ENCODE measurements around the gene CNTNAP2.

Gene CNTNAP2

DNA sequence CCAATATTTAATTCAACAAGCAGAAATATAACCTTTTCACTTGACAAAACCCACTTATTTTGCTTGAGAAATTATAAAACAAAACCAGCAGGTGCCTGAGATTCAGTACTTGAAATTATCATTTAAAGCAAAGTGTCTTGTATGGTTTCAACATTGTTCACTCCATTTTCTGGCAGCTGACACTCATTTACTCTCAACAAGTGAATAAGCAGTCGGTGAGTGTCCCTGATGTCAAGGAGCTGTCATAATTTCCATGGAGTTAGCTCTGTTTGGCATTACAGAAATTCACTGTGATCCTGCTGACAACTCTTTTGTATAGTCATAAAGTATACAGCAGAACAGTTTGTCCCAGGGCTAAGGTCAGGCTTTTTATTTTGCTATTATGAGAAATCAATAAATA, 490.0 kb downstream of the CNTNAP2 start:
- Mint-ChIP-seq H3K4me3 (no peak overlapping the region), H3K27me3 (no peaks in the 10 kb centered on the region), H3K36me3 (no peaks in the 10 kb centered on the region), H3K27ac (no peak overlapping the region), H3K9me3 (ENCODE audit: low read depth) (peaks cover 3% of the 10 kb centered on the region), H3K4me1 (ENCODE audit: low read depth) (no peaks in the 10 kb centered on the region)

DNA sequence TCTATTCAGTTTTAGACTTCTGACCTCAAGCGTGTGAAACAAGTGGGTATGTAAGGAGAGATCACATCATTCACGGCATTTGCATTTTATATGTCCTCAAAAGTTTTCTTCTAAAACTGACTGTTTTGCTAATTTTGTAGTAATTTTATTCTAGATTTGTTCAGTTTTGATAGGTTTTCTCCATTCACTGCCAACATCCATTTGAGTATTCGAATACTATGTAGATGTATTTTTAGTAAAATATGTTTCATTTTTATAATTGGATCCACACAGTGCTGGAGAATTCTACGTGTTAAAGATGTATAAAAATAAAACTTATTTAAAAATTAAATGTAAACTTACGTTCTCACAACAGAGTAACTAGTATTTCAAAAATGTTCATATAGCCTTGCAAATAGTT, 503.0 kb downstream of the CNTNAP2 start:
- Mint-ChIP-seq H3K9me3 (ENCODE audit: low read depth) (peaks cover 4% of the 10 kb centered on the region), H3K4me3 (no peak overlapping the region), H3K36me3 (no peaks in the 10 kb centered on the region), H3K4me1 (ENCODE audit: low read depth) (no peaks in the 10 kb centered on the region), H3K27ac (no peak overlapping the region), H3K27me3 (no peaks in the 10 kb centered on the region)

DNA sequence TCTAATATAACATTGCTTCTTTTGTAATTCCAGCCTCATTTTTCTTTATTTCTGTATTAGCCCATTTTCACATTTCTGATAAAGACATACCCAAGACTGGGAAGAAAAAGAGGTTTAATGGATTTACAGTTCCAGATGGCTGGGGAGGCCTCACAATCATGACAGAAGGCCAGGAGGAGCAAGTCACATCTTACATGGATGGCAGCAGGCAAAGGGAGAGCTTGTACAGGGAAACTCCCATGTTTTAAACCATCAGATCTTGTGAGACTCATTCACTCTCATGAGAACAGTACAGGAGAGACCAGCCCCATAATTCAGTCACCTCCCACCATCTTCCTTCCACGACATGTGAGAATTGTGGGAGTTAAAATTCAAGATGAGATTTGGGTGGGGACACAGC, 510.3 kb downstream of the CNTNAP2 start:
- Mint-ChIP-seq H3K4me1 (ENCODE audit: low read depth) (no peaks in the 10 kb centered on the region), H3K27me3 (no peaks in the 10 kb centered on the region), H3K4me3 (no peak overlapping the region), H3K27ac (no peak overlapping the region), H3K9me3 (ENCODE audit: low read depth) (peaks cover 3% of the 10 kb centered on the region), H3K36me3 (no peaks in the 10 kb centered on the region)

DNA sequence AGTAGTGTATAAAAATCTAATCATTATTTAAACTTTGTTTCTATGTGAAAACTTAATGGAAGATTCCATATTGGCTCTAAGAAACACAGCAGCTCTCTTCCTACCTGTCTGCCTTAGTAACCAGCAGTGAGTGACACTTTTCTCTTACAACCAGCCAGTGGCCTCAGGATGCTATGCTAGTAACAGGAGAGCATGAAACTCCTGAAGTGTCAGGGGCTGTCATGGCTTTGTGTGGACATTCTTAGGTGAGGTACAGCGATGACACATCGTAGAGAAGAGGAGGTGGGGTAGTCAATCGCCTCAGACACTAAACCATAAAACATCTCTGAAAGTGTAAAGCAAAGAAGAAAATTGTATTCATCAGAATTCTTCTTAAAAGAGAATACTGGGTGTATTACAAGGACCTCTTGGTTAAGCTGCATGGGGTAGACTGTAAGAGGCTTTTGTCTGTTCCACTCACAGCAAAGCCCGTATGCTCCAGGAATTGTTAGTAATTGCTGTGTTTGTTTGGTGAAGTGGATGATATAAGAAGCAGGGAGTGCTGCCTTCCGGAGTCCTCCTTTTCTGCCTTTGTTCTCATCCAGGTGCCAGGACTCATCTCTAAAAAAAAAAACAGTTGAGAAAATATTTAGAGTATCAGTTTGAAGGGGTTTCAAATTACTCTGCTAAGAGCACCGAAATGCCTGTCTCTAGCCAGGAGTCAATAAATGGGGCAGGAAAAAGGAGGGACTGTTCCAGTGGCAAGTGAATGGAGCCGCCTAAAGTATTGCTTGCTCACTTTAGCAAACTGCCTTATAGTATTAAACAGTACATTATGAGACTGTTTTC, 518.8 kb downstream of the CNTNAP2 start:
- Mint-ChIP-seq H3K27me3 (no peaks in the 10 kb centered on the region), H3K27ac (no peak overlapping the region), H3K36me3 (no peaks in the 10 kb centered on the region), H3K4me1 (ENCODE audit: low read depth) (no peaks in the 10 kb centered on the region), H3K4me3 (no peak overlapping the region), H3K9me3 (ENCODE audit: low read depth) (no peaks in the 10 kb centered on the region)

DNA sequence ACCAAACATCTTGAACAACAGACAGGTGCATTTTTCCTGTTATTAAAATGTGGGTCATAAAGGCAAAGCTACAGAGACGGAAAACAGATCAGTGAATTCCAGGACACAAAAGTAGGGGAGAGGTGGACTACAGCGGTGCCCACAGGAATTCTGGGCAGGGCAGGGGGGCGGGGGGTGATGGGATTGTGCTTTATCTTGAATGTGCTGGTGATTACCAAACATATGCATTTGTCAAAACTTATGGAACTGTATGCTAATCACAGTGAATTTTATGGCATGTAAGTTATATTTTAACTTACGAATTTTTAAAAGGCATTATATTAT, 519.4 kb downstream of the CNTNAP2 start:
- Mint-ChIP-seq H3K36me3 (no peaks in the 10 kb centered on the region), H3K9me3 (ENCODE audit: low read depth) (no peaks in the 10 kb centered on the region), H3K27ac (no peak overlapping the region), H3K27me3 (no peaks in the 10 kb centered on the region), H3K4me1 (ENCODE audit: low read depth) (no peaks in the 10 kb centered on the region), H3K4me3 (no peak overlapping the region)

DNA sequence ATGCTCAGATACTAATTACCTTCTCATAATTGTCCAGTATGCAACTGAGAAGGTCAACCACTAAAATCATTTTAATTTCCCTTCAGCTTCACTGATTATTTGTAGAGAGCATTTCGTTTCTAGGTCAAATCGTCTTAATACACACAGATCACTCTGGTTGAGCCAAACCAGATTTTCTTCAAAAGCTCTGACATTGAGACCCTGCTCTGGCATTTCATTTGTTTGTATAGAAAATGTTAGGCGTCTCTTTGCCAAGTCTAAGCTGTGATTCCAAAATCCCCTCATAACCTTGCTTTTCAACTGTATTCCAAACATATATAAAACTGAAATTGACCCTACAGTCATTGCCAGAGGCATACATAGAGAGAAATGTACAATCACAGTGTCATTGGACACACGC, 520.0 kb downstream of the CNTNAP2 start:
- no peaks in the 10 kb centered on the region for H3K36me3 Mint-ChIP-seq
- no peak overlapping the region for H3K27ac Mint-ChIP-seq
- H3K4me1 Mint-ChIP-seq (ENCODE audit: low read depth) = no peaks in the 10 kb centered on the region

DNA sequence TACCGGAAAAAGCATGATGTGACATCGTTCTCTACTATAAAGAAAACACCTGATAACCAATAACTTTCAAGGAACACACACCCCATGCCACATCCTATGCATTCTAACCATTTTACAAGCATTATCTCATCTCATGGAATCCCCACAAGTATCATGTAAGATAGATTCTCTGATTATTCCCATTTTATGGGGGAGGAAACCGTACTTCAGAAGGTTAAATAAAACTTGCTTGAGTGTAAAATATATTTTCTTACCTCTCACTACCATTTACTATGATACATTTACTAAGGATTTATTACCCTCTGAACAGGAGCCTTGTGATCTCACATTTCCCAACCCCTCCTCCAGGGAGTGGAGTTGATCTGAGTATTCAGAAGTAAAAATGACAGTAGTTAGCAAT, 522.7 kb downstream of the CNTNAP2 start:
- Mint-ChIP-seq H3K27ac (no peak overlapping the region), H3K9me3 (ENCODE audit: low read depth) (peaks cover 4% of the 10 kb centered on the region), H3K36me3 (no peaks in the 10 kb centered on the region), H3K4me1 (ENCODE audit: low read depth) (no peaks in the 10 kb centered on the region), H3K27me3 (no peaks in the 10 kb centered on the region), H3K4me3 (no peak overlapping the region)

More for the DNA sequence above, 520.0 kb downstream of the CNTNAP2 start:
- no peaks in the 10 kb centered on the region for H3K27me3 Mint-ChIP-seq
- H3K4me3 Mint-ChIP-seq = no peak overlapping the region
- H3K9me3 Mint-ChIP-seq (ENCODE audit: low read depth) = peaks cover 3% of the 10 kb centered on the region

DNA sequence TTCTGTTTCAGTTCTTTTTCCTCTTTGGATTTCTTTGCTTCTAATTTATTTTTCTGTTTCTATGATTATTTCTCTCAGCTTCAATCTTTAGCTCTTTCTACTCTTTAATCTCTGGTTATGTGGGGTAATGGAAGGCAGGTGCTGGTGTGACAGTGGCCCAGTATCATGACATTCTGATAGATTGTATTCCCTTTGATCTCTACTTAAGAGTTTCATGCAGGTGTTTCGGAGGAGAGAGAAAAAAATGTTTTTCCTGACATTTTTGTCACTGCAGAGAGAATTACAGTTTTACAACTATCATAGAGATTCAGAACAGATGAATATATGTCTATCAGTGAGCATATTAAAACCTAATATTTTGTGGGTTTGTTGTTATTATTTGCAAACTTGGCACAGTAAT, 524.9 kb downstream of the CNTNAP2 start:
- Mint-ChIP-seq H3K27me3 (no peaks in the 10 kb centered on the region), H3K36me3 (no peaks in the 10 kb centered on the region), H3K27ac (no peak overlapping the region), H3K9me3 (ENCODE audit: low read depth) (peaks cover 4% of the 10 kb centered on the region), H3K4me3 (no peak overlapping the region), H3K4me1 (ENCODE audit: low read depth) (no peaks in the 10 kb centered on the region)

DNA sequence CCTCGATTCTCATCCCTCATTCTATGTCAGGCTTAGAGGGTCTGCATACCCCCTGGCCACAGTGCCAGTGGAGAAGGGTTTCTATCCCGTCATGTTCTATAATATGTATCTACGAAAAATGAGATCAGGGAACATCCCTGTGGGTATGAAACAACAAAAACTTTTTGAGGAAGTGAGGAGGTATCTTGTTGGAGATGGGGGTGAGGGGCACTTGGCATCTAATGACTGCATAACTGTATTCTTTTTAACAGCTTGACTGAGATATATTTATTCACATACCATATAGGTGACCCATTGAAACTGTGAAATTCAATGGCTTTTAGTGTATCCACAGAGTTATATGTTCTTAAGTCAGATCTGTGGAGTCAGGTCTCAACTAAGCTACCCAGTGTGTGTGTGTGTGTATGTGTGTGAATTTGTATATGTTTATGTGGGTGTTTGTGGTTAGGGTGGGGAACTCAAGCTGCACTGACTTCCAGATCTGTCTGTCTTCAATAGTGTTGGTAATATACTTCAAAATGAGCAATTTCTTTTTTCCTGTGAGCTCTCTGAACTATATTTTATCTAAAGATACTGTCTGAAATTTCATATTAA, 528.9 kb downstream of the CNTNAP2 start:
- Mint-ChIP-seq H3K36me3 (no peaks in the 10 kb centered on the region), H3K27ac (no peak overlapping the region), H3K9me3 (ENCODE audit: low read depth) (peaks cover 4% of the 10 kb centered on the region), H3K4me3 (no peak overlapping the region), H3K27me3 (no peaks in the 10 kb centered on the region), H3K4me1 (ENCODE audit: low read depth) (no peaks in the 10 kb centered on the region)

DNA sequence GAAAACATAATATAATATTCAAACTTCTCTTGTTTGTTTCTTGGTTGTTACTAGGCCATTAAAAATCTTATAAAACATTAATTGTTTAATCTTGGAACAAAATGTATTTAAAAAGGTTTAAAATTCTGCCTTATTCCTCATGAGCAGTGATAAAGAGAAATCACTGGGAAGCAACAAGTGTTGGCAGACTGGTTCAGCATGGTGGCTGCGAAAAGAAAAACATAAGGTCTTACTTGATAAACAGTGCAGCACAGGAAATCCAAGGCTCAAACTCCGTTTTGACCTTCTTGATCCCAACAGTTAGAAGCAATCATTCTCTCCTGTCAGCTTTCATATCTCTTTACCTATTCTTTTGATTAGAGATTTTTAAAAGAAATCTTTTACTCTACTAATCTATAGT, 530.8 kb downstream of the CNTNAP2 start:
- Mint-ChIP-seq H3K4me3 (no peak overlapping the region), H3K27ac (no peak overlapping the region), H3K4me1 (ENCODE audit: low read depth) (no peaks in the 10 kb centered on the region), H3K27me3 (no peaks in the 10 kb centered on the region), H3K9me3 (ENCODE audit: low read depth) (no peaks in the 10 kb centered on the region), H3K36me3 (no peaks in the 10 kb centered on the region)

DNA sequence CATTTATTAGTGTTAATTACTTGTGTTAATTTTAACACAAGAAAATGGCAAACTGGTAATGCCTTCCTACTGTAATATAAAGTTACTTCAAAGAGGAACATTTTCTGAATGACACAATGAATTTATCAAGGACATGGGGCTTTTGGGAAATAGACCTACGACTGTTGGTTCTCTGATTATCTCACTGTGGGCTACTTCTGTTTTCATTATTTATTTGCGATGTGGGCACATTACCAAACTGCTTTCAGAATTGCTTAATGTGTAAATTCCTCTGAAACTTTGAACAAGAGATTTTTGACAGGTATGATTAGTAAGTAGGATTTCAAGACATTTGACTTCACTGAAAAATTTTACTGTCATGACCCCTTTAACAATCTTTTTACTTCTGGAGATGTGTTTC, 535.6 kb downstream of the CNTNAP2 start:
- Mint-ChIP-seq H3K4me1 (ENCODE audit: low read depth) (no peaks in the 10 kb centered on the region), H3K36me3 (no peaks in the 10 kb centered on the region), H3K9me3 (ENCODE audit: low read depth) (no peaks in the 10 kb centered on the region), H3K27me3 (no peaks in the 10 kb centered on the region), H3K27ac (no peak overlapping the region), H3K4me3 (no peak overlapping the region)

DNA sequence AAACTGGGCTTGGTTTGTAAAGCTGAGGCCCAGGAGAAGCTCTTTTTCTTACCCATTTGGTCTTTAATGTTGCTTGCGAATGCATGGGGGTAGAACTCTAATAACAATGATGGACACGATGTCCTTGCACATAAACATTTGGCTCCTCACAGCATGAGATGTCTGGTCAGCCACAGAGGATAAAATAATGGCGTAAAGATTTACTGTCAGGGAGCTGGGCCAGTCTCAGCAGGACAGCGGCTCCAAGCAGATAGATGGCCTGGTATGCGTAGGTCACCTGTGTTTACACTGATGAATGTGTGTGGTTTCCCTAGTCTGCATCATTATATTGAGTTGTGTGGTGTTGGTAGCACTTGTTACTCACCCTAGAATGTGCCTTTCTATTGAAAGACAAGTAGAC, 537.4 kb downstream of the CNTNAP2 start:
- H3K4me3 Mint-ChIP-seq = no peak overlapping the region
- no peak overlapping the region for H3K27ac Mint-ChIP-seq
- H3K27me3 Mint-ChIP-seq = no peaks in the 10 kb centered on the region
- no peaks in the 10 kb centered on the region for H3K9me3 Mint-ChIP-seq (ENCODE audit: low read depth)
- no peaks in the 10 kb centered on the region for H3K4me1 Mint-ChIP-seq (ENCODE audit: low read depth)
- no peaks in the 10 kb centered on the region for H3K36me3 Mint-ChIP-seq

DNA sequence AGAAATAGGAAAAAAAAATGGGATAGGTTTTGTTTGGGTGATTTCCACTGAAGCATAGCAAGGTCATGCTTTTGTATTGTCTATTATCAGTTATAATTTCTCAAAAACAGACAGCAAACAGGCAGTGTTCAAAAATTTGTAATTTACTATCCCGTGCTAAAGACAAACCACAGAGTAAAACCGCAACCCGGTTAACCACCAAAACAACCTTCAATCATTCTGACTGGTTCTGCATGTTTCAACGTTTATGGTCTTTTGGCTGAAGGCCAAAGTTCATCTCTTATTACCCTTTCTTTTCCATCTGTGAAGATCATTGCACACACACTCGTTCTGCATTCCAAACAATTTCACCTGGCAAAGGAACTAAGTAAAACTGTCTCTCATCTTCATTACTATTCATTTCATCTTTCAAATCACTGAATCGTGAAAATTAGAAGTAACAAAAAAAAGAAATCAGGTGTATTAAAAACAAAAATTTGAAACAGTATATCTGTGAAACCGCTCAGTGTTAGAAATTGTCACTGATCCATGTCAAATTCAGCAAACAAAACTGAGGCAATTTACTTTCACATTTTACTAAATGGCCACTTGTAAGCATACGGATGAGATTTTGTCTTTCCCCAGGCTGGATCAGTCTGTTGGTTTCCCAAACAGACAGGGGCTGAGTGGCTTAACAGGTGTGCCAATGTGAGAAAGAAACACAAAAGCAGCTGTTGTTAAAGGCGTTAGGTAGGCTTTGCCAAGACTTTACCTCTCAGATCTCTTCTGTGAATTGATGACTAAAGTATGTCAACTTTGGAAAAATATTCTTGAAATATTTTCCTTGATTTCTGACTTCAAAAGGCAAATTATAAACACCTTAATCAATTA, 539.6 kb downstream of the CNTNAP2 start:
- no peaks in the 10 kb centered on the region for H3K4me1 Mint-ChIP-seq (ENCODE audit: low read depth)

DNA sequence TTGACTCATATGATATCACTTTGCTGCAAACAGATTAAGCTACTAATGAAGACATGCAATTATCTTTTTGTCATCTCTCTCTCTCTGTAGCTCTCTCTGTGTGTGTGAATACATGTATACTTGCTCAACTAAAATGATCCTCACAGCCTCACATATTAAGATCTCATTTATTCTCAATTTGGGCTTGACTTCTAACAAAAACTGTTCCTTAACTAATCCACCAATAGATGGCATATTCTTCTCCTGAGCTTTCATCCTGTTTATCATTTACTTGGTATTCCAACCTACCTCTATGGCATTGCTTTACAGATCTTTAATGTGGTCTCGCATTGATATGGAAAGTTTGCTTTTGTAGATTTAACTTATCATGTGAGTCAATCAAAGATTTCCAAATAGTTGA, 540.4 kb downstream of the CNTNAP2 start:
- Mint-ChIP-seq H3K27ac (no peak overlapping the region), H3K9me3 (ENCODE audit: low read depth) (no peaks in the 10 kb centered on the region)

More for the DNA sequence above, 539.6 kb downstream of the CNTNAP2 start:
- Mint-ChIP-seq H3K27me3 (no peaks in the 10 kb centered on the region), H3K36me3 (no peaks in the 10 kb centered on the region), H3K27ac (no peak overlapping the region), H3K4me3 (no peak overlapping the region), H3K9me3 (ENCODE audit: low read depth) (no peaks in the 10 kb centered on the region)

DNA sequence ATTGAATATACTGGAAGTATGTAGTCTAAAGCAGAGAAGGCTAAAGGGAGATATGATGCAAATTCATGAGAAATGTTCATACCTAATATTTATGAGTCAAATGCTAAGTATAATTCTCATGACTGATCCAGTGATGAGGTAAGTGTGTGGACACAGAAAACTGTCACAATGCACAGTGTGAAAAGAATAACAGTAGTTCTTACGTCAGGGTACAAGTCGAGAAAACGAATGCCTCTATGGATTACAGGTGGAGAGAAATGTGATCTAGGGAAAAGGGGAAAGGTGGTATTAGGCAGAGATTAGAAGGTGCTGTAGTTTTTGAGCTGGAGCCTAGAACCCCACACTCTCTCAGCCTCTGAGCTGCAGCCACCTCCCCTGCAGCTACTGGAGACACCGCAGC, 542.0 kb downstream of the CNTNAP2 start:
- H3K4me3 Mint-ChIP-seq = no peak overlapping the region
- H3K36me3 Mint-ChIP-seq = no peaks in the 10 kb centered on the region
- no peaks in the 10 kb centered on the region for H3K27me3 Mint-ChIP-seq
- no peaks in the 10 kb centered on the region for H3K4me1 Mint-ChIP-seq (ENCODE audit: low read depth)
- H3K27ac Mint-ChIP-seq = no peak overlapping the region
- no peaks in the 10 kb centered on the region for H3K9me3 Mint-ChIP-seq (ENCODE audit: low read depth)

More for the DNA sequence above, 540.4 kb downstream of the CNTNAP2 start:
- Mint-ChIP-seq H3K36me3 (no peaks in the 10 kb centered on the region), H3K4me1 (ENCODE audit: low read depth) (no peaks in the 10 kb centered on the region), H3K27me3 (no peaks in the 10 kb centered on the region), H3K4me3 (no peak overlapping the region)

Data from activated naive CD8-positive, alpha-beta T cell (primary cell).